ENCODE measurements around the gene COL17A1.

COL17A1 gene

DNA sequence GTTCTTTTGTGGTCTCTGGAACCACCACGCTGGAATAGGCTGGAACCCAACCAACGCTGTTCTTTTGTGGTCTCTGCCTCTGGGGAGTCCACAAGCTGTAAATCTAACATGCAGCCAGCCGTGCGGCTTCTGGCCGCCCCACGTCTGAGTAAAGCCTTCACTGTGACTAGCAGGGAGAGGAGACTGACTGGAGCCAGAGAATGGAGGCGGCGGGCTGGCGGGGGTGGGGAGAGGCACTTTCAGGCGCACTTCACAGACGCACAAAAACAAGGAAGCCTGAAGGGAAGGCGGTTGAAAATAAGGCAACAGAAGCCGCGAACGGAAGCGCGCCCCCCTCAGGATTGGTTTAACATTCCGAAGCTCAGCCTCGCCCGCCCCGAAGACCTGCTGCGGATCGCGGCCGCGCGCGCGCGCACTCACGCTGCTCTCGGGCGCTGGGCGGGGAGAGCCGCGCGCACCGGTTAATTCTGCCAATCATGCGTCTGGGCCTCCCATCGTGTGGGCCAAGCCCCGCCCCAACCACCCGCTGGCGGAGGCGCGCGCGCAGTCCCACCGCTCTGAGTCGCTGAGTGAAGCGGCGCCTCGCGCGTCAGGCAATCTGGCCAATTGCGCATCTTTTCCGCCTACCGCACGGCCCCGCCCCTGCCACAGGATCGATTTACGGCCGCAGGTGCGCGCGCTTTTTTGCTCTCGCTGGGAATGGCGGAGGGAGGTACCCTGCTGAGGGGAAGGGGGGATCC is 36.0 kb upstream of the COL17A1 start, which contains the start of gene SFR1:
TSS of gene SFR1 (plus strand) at position 687 of the 740 bp plus-strand sequence. CDS start at position 700, 13 bp downstream.
- peak within 1 kb of the TSS; percentile 97 for H3K27ac ChIP-seq
- no peak for TF ChIP-seq ZFX (IDR thresholded peaks at IDR 0.05; ENCODE audit: borderline replicate concordance)
- TF ChIP-seq, protein P1, sequence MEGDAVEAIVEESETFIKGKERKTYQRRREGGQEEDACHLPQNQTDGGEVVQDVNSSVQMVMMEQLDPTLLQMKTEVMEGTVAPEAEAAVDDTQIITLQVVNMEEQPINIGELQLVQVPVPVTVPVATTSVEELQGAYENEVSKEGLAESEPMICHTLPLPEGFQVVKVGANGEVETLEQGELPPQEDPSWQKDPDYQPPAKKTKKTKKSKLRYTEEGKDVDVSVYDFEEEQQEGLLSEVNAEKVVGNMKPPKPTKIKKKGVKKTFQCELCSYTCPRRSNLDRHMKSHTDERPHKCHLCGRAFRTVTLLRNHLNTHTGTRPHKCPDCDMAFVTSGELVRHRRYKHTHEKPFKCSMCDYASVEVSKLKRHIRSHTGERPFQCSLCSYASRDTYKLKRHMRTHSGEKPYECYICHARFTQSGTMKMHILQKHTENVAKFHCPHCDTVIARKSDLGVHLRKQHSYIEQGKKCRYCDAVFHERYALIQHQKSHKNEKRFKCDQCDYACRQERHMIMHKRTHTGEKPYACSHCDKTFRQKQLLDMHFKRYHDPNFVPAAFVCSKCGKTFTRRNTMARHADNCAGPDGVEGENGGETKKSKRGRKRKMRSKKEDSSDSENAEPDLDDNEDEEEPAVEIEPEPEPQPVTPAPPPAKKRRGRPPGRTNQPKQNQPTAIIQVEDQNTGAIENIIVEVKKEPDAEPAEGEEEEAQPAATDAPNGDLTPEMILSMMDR (IDR thresholded peaks at IDR 0.05): peak; percentile 87

DNA sequence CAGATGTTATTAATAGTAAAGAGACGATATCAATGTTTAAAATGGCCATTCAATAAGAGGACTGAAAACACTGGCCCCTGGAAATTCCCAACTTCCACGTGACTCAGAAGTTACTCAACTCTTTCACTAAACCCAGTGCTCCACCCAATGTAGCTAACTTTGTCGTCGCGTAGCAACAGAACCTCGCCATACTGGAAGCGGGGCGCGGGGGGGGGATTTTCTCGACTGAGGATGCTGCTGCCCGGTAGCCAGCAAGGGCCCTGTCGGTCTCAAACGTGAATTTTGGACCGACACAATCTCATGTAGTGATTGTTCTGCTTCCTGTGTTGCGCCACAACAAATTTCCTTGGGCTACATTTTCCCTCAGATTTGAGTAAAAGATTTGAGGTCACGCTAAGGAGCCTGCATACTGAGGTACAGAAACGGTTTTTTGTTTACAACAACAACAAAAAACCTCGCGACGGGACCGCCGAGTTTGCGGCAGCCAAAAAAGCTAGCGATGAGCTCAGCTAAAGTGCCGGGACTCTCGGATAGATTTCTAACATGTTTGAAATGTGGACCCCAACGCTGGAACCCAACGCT is 35.3 kb upstream of the COL17A1 start:
- TF ChIP-seq, protein P1 (IDR thresholded peaks at IDR 0.05): no peak
- TF ChIP-seq ZFX (IDR thresholded peaks at IDR 0.05; ENCODE audit: borderline replicate concordance): no peak
- peak overlapping the region; percentile 97 for H3K27ac ChIP-seq

DNA sequence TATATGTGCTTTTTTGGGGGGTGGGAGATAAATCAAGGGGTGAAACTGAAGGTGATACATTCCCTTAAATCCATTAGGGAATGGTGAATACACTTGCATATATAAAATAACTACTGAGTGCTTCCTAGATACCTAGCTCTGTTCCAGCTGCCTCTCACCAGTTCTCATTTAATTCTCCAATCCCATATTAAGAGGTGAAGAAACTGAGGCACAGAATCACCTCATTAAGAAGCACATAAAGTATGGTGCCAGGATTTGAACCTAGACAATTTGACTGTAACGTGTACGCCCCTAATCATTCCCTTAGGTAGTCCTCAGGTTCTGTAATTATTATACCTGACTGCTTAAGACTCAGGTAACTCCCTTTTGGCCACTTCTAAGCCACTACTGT is 34.8 kb upstream of the COL17A1 start:
- TF ChIP-seq, protein P1 (IDR thresholded peaks at IDR 0.05): no peak
- no peak for TF ChIP-seq ZFX (IDR thresholded peaks at IDR 0.05; ENCODE audit: borderline replicate concordance)
- peak overlapping the region; percentile 97 for H3K27ac ChIP-seq

DNA sequence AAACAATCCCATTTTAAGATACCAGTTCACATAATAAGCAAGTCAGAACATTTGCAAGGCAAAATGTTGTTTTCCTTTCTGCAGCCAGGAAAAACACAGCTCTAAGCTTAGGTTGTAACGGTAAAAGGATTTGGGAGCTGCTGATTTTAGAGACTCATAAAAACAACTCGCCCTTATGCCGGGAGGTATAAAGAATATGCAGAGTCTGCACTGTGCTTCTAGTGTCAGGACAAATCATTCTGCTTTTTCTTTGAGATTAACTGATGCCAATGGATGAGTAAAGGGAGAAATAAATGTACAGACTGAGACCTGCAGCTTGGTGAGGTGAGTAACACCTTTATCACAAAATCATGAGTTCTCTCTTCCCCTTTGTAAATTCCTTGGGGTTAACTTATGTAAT is 34.3 kb upstream of the COL17A1 start:
- TF ChIP-seq, protein P1 (IDR thresholded peaks at IDR 0.05): no peak
- TF ChIP-seq ZFX (IDR thresholded peaks at IDR 0.05; ENCODE audit: borderline replicate concordance): no peak
- peak overlapping the region; percentile 97; the same call in 1 of the 2 replicates for H3K27ac ChIP-seq

DNA sequence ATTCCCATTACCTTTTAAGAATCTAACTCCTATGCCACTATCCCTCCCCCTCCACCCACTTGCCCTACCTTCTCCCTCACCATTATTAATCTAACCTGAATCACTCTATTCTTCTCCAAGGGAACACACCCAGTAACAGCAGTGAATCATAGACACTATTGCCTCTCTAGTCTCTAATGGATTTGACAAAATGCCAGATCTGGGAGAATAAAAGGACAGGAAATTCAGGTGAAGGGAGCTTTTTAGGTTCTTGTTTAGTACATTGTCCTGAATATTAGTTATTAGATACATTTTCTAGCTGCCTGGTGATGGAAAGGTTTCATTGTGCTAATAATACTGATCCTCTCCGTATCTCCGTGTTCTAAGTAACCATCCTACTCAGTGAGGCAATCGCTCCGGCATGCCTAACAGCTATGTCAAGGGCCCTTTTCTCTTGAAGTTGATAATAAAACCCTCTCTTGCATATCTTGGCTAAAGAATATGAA is 32.2 kb upstream of the COL17A1 start:
- TF ChIP-seq ZFX (IDR thresholded peaks at IDR 0.05; ENCODE audit: borderline replicate concordance): no peak
- TF ChIP-seq, protein P1 (IDR thresholded peaks at IDR 0.05): no peak

DNA sequence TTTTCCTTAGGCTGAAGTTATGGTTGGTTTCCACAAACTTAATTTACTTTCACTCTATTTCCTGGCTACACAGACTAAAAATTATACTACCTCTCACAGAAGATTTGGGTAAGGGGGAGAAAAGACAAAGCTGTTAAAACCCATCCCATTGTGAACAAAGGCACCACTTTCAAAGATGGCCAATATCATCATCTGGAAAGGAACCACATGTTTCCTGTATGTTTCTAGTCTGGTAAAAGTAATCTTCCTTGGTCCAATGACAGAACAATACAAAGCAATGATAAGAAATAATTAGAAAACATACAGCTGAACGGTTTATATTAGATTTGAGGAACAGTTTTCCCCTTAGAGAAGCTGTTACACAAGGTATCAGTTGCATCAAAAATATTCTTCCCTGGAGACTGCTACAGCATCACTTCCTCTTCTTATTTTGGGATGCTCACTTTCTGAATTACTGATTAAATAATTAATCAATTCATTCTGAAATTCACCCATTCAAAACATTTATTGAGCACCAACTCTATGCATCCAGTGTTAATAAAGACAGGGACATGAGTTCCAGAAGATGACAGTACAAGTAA is 27.8 kb upstream of the COL17A1 start:
- TF ChIP-seq, protein P1 (IDR thresholded peaks at IDR 0.05): no peak
- TF ChIP-seq ZFX (IDR thresholded peaks at IDR 0.05; ENCODE audit: borderline replicate concordance): no peak
- H3K27ac ChIP-seq: no peak overlapping the region

More for the DNA sequence above, 32.2 kb upstream of the COL17A1 start:
- H3K27ac ChIP-seq: no peak overlapping the region
